ENCODE measurements around the gene MCM7.

- TF ChIP-seq EZH2 (IDR thresholded peaks at IDR 0.05) (no peak), CTCF (IDR thresholded peaks at IDR 0.05) (no peak), EZH2phosphoT487 (IDR thresholded peaks at IDR 0.05) (no peak)
Measured at GRCh38 chr7:100061518-100062193, 39.5 kb downstream of the MCM7 start.

Measured in neural progenitor cell (in vitro differentiated cells).